GM21515 (cell line): ENCODE measurements around the gene SHD.
"Not testable (repeated sequence)": the region's sequence is repeated elsewhere in the genome, so short reads cannot be mapped to it uniquely, and the experiment has no call there.

ENCODE experiments used
- ATAC-seq: cut with Tn5 transposase; IDR thresholded peaks from one replicate; pipeline ENCODE4 v1.9.1; 2021; ENCODE audit not compliant: unreplicated experiment

SHD gene

GRCh38 chr19:4267101-4267900 is 11.8 kb upstream of the SHD start:
- no peak for ATAC-seq

- ATAC-seq: no peak
Measured at GRCh38 chr19:4267901-4268815, 10.9 kb upstream of the SHD start.

GRCh38 chr19:4268816-4269430 is 10.1 kb upstream of the SHD start:
- no peak for ATAC-seq

GRCh38 chr19:4272894-4273293 is 6.2 kb upstream of the SHD start:
- no peak for ATAC-seq

GRCh38 chr19:4274321-4274686 is 4.8 kb upstream of the SHD start:
- ATAC-seq: not testable (repeated sequence)

GRCh38 chr19:4277191-4277696 is 1.8 kb upstream of the SHD start:
- no peak for ATAC-seq

GRCh38 chr19:4278010-4278409 is 1.1 kb upstream of the SHD start:
- no peak for ATAC-seq

- ATAC-seq: no peak
Measured at GRCh38 chr19:4279267-4279529, 132 bp downstream of the SHD start.

- ATAC-seq: no peak
Measured at GRCh38 chr19:4279530-4280422, 710 bp downstream of the SHD start.

GRCh38 chr19:4284176-4284958 is 5.3 kb downstream of the SHD start:
- no peak for ATAC-seq

GRCh38 chr19:4284974-4285373 is 5.9 kb downstream of the SHD start:
- no peak for ATAC-seq

- ATAC-seq: not testable (repeated sequence)
Measured at GRCh38 chr19:4286141-4286540, 7.1 kb downstream of the SHD start.

- no peak for ATAC-seq
Measured at GRCh38 chr19:4288091-4288777, 9.2 kb downstream of the SHD start.

- no peak for ATAC-seq
Measured at GRCh38 chr19:4291184-4291732, 12.2 kb downstream of the SHD start.

- no peak for ATAC-seq
Measured at GRCh38 chr19:4292515-4292914, 13.4 kb downstream of the SHD start.

- ATAC-seq: no peak
Measured at GRCh38 chr19:4294389-4294788, 15.3 kb downstream of the SHD start.

GRCh38 chr19:4295972-4296771 is 17.1 kb downstream of the SHD start:
- ATAC-seq: no peak
